Activated B cell treated with CpG ODN at 0.5 μM for 24 hours (primary cell): Measurements from ENCODE around the gene EZH2. TPM values are rescaled to one million over a fixed set of nuclear protein-coding genes. Genes with fewer than 3 reads are reported as not detected.

Experiments used
- ATAC-seq: fragments of 200-7000 bp; cut with Tn5 transposase; one replicate; pipeline ENCODE4 v1.10.0; 2021; ENCODE audit warnings: low read depth, mild to moderate bottlenecking, moderate library complexity
- CTCF ChIA-PET: fragments of 350-600 bp; sonication (Branson Sonifier 250); formaldehyde crosslinking; loops from one replicate; lab custom pipeline; 2021; ENCODE audit warnings: antibody characterized with exemption; lab: Charles Lee
- POLR2A ChIA-PET: fragments of 350-600 bp; sonication (Branson Sonifier 250); formaldehyde crosslinking; loops from one replicate; lab custom pipeline; 2021; ENCODE audit warnings: antibody characterized with exemption; lab: Charles Lee
- DNase-seq: peaks from one replicate; pipeline ENCODE4 v3.0.0; 2022
- H3K27ac Mint-ChIP-seq: one replicate; pipeline ENCODE4 v1.8.0; 2020; ENCODE audit warnings: mixed read lengths
- H3K27me3 Mint-ChIP-seq: one replicate; pipeline ENCODE4 v1.8.0; 2021; ENCODE audit warnings: mixed read lengths
- H3K36me3 Mint-ChIP-seq: one replicate; pipeline ENCODE4 v1.8.0; 2021; ENCODE audit warnings: low read depth, mixed read lengths
- H3K4me1 Mint-ChIP-seq: one replicate; pipeline ENCODE4 v1.8.0; 2021; ENCODE audit warnings: mixed read lengths
- H3K4me3 Mint-ChIP-seq: one replicate; pipeline ENCODE4 v1.8.0; 2020; ENCODE audit warnings: mild to moderate bottlenecking, mixed read lengths
- H3K9me3 Mint-ChIP-seq: one replicate; pipeline ENCODE4 v1.8.0; 2020; ENCODE audit warnings: mixed read lengths
- intact Hi-C: fragments of 100-400 bp; cut with micrococcal nuclease; formaldehyde crosslinking; loops from one replicate; pipeline ENCODE4 v1.15.1; 2024
- total RNA-seq: library from RNA; stranded (reverse); gene quantifications from 2 replicates; pipeline ENCODE4 v1.2.3, GENCODE V29; 2022
- TF ChIP-seq, protein P1 (sequence below): fragments of 200-600 bp; IDR thresholded peaks from one replicate; pipeline ENCODE4 v1.8.0; 2022; ENCODE audit warnings: antibody characterized with exemption, mild to moderate bottlenecking

The EZH2 gene
- total RNA-seq, 1 donor from 2014 or later = 19.6 TPM

DNA sequence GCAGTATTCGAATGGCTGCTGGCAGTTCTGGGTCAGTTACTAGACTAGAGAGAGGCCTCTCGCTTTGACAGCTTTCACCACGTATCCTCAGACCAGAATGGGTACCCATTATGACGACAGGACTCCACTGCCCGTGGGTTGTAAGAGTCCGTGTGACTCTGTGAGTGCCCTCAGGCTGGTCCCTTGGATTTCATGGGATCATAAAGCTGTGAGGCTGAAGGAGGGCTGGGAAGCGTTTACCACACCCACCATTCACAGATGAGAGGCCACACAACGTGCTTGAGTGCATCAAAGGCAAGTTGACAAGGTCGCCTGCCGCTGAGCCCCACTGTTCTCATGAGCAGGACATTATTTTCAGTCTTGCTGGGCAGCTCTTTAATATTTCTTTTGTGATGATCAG lies 87.2 kb downstream of the EZH2 start:
- no peak for DNase-seq
- ChIA-PET POLR2A (no interaction called here), CTCF (no interaction called here)
- Mint-ChIP-seq H3K36me3 (peaks cover 90% of the 10 kb centered on the region), H3K4me3 (no peak overlapping the region), H3K27me3 (no peaks in the 10 kb centered on the region), H3K9me3 (no peaks in the 10 kb centered on the region), H3K27ac (no peak overlapping the region), H3K4me1 (no peaks in the 10 kb centered on the region)
- intact Hi-C loops = no loop called here
- ATAC-seq = no peak
- TF ChIP-seq, protein P1, sequence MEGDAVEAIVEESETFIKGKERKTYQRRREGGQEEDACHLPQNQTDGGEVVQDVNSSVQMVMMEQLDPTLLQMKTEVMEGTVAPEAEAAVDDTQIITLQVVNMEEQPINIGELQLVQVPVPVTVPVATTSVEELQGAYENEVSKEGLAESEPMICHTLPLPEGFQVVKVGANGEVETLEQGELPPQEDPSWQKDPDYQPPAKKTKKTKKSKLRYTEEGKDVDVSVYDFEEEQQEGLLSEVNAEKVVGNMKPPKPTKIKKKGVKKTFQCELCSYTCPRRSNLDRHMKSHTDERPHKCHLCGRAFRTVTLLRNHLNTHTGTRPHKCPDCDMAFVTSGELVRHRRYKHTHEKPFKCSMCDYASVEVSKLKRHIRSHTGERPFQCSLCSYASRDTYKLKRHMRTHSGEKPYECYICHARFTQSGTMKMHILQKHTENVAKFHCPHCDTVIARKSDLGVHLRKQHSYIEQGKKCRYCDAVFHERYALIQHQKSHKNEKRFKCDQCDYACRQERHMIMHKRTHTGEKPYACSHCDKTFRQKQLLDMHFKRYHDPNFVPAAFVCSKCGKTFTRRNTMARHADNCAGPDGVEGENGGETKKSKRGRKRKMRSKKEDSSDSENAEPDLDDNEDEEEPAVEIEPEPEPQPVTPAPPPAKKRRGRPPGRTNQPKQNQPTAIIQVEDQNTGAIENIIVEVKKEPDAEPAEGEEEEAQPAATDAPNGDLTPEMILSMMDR = no peak

- H3K27ac Mint-ChIP-seq = no peak overlapping the region
- intact Hi-C loops = no loop called here
- H3K36me3 Mint-ChIP-seq = peaks cover 91% of the 10 kb centered on the region
Observed at GRCh38 chr7:148794476-148794875, 89.6 kb downstream of the EZH2 start.

DNA sequence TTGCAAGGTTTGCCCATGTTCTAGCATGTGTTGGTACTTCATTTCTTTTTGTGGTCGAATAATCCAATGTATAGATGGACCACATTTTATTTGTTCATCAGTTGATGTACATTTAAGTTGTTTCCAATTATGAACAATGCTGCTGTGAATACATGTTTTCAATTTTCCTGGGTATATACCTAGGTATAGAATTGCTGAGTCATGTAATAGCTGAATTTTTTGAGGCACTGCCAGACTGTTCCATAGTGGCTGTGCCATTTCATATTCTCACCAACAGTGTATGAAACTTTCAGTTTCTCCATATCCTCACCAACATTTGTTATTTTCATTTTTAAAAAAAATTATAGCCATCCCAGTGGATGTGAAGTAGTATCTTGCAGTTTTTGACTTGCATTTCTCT lies 90.5 kb downstream of the EZH2 start:
- TF ChIP-seq, protein P1 = no peak
- Mint-ChIP-seq H3K27me3 (no peaks in the 10 kb centered on the region), H3K4me1 (no peaks in the 10 kb centered on the region), H3K27ac (no peak overlapping the region), H3K36me3 (peaks cover 91% of the 10 kb centered on the region), H3K4me3 (no peak overlapping the region), H3K9me3 (no peaks in the 10 kb centered on the region)
- intact Hi-C loops = no loop called here
- ATAC-seq (no peak), DNase-seq (no peak)
- ChIA-PET CTCF (interaction anchor here (1.6 kb wide), 1 partner anchor 170 kb away, joined by 4 read pairs; no protein-coding TSS in a partner anchor), POLR2A (no interaction called here)

More at GRCh38 chr7:148794476-148794875, 89.6 kb downstream of the EZH2 start:
- ChIA-PET CTCF (no interaction called here), POLR2A (no interaction called here)
- Mint-ChIP-seq H3K4me3 (no peak overlapping the region), H3K27me3 (no peaks in the 10 kb centered on the region), H3K4me1 (no peaks in the 10 kb centered on the region), H3K9me3 (no peaks in the 10 kb centered on the region)
- TF ChIP-seq, protein P1 = no peak
- ATAC-seq (no peak), DNase-seq (no peak)

GRCh38 chr7:148791546-148791945 lies 92.5 kb downstream of the EZH2 start:
- TF ChIP-seq, protein P1 = no peak
- ChIA-PET POLR2A (no interaction called here), CTCF (no interaction called here)
- no peak for ATAC-seq
- Mint-ChIP-seq H3K27ac (no peak overlapping the region), H3K4me1 (no peaks in the 10 kb centered on the region), H3K36me3 (peaks cover 91% of the 10 kb centered on the region), H3K9me3 (no peaks in the 10 kb centered on the region), H3K27me3 (no peaks in the 10 kb centered on the region), H3K4me3 (no peak overlapping the region)
- intact Hi-C loops = no loop called here
- no peak for DNase-seq

GRCh38 chr7:148790850-148791249 lies 93.2 kb downstream of the EZH2 start:
- CTCF ChIA-PET = no interaction called here
- no peaks in the 10 kb centered on the region for H3K9me3 Mint-ChIP-seq
- no peak for ATAC-seq
- peaks cover 90% of the 10 kb centered on the region for H3K36me3 Mint-ChIP-seq
- H3K4me3 Mint-ChIP-seq = no peak overlapping the region
- intact Hi-C loops = no loop called here
- H3K4me1 Mint-ChIP-seq = no peaks in the 10 kb centered on the region
- no peaks in the 10 kb centered on the region for H3K27me3 Mint-ChIP-seq
- no peak overlapping the region for H3K27ac Mint-ChIP-seq
- TF ChIP-seq, protein P1 = no peak
- DNase-seq = no peak
- POLR2A ChIA-PET = no interaction called here
